ENCODE data around the gene AFAP1. TPM values are rescaled to one million over a fixed set of nuclear protein-coding genes. Genes with fewer than 3 reads are reported as not detected.

AFAP1 gene
- total RNA-seq, 1 experiment from 2014 or later, result 22.5 TPM

GRCh38 chr4:7831330-7831729, 108.3 kb downstream of the AFAP1 start:
- no TSS peak for BruUV-seq (replicated peaks)
- TF ChIP-seq CTCF (IDR thresholded peaks at IDR 0.05; ENCODE audit: unreplicated experiment), result no peak
- intact Hi-C loops (cut with micrococcal nuclease), result no loop called here
- H3K4me3 Mint-ChIP-seq (ENCODE audit: unreplicated experiment), result no peak overlapping the region
- no peak for DNase-seq (ENCODE audit: unreplicated experiment)
- peaks cover 41% of the 10 kb centered on the region for H3K36me3 Mint-ChIP-seq (ENCODE audit: insufficient read depth, unreplicated experiment)
- POLR2A ChIA-PET, result interaction anchor here (1.0 to 1.9 kb wide), 2 partner anchors 10 to 147 kb away, joined by 4 to 5 read pairs; no protein-coding TSS in a partner anchor
- no peaks in the 10 kb centered on the region for H3K27me3 Mint-ChIP-seq (ENCODE audit: insufficient read depth, unreplicated experiment)
- CTCF ChIA-PET, result interaction anchor here (1.2 to 1.5 kb wide), 2 partner anchors 8 to 11 kb away, joined by 3 read pairs; no protein-coding TSS in a partner anchor
- no peaks in the 10 kb centered on the region for H3K9me3 Mint-ChIP-seq (ENCODE audit: unreplicated experiment)
- H3K4me1 Mint-ChIP-seq (ENCODE audit: insufficient read depth, unreplicated experiment), result peaks cover 19% of the 10 kb centered on the region
- no peak overlapping the region for H3K27ac Mint-ChIP-seq (ENCODE audit: low read depth, unreplicated experiment)

- peaks cover 19% of the 10 kb centered on the region for H3K4me1 Mint-ChIP-seq (ENCODE audit: insufficient read depth, unreplicated experiment)
- ChIA-PET CTCF (no interaction called here), POLR2A (interaction anchor here (1.9 kb wide), 1 partner anchor 11 kb away, joined by 4 read pairs; no protein-coding TSS in a partner anchor)
- no peaks in the 10 kb centered on the region for H3K9me3 Mint-ChIP-seq (ENCODE audit: unreplicated experiment)
- intact Hi-C loops (cut with micrococcal nuclease), result no loop called here
- H3K4me3 Mint-ChIP-seq (ENCODE audit: unreplicated experiment), result no peak overlapping the region
- no peak for TF ChIP-seq CTCF (IDR thresholded peaks at IDR 0.05; ENCODE audit: unreplicated experiment)
- peaks cover 35% of the 10 kb centered on the region for H3K36me3 Mint-ChIP-seq (ENCODE audit: insufficient read depth, unreplicated experiment)
- no peak for DNase-seq (ENCODE audit: unreplicated experiment)
- H3K27me3 Mint-ChIP-seq (ENCODE audit: insufficient read depth, unreplicated experiment), result no peaks in the 10 kb centered on the region
- BruUV-seq (replicated peaks), result no TSS peak
- no peak overlapping the region for H3K27ac Mint-ChIP-seq (ENCODE audit: low read depth, unreplicated experiment)
These were observed 108.9 kb downstream of the AFAP1 start for GRCh38 chr4:7830747-7831146.

GRCh38 chr4:7829652-7830580, 109.7 kb downstream of the AFAP1 start:
- ChIA-PET POLR2A (interaction anchor here (1.9 kb wide), 1 partner anchor 12 kb away, joined by 4 read pairs; no protein-coding TSS in a partner anchor), CTCF (no interaction called here)
- Mint-ChIP-seq H3K4me3 (ENCODE audit: unreplicated experiment) (no peak overlapping the region), H3K27me3 (ENCODE audit: insufficient read depth, unreplicated experiment) (no peaks in the 10 kb centered on the region), H3K36me3 (ENCODE audit: insufficient read depth, unreplicated experiment) (peaks cover 34% of the 10 kb centered on the region), H3K4me1 (ENCODE audit: insufficient read depth, unreplicated experiment) (peaks cover 19% of the 10 kb centered on the region), H3K27ac (ENCODE audit: low read depth, unreplicated experiment) (peak overlapping the region; percentile 85), H3K9me3 (ENCODE audit: unreplicated experiment) (no peaks in the 10 kb centered on the region)
- no peak for DNase-seq (ENCODE audit: unreplicated experiment)
- no peak for TF ChIP-seq CTCF (IDR thresholded peaks at IDR 0.05; ENCODE audit: unreplicated experiment)
- intact Hi-C loops (cut with micrococcal nuclease), result no loop called here
- no TSS peak for BruUV-seq (replicated peaks)

- peak overlapping the region; percentile 36 for H3K4me3 Mint-ChIP-seq (ENCODE audit: unreplicated experiment)
These were observed 110.8 kb downstream of the AFAP1 start for GRCh38 chr4:7828793-7829301.

More at GRCh38 chr4:7828793-7829301, 110.8 kb downstream of the AFAP1 start:
- no peaks in the 10 kb centered on the region for H3K27me3 Mint-ChIP-seq (ENCODE audit: insufficient read depth, unreplicated experiment)
- ChIA-PET POLR2A (interaction anchor here (0.8 to 1.5 kb wide), 6 partner anchors 9 to 111 kb away, joined by 3 to 6 read pairs (median 3); partner anchors contain the start of gene AFAP1), CTCF (interaction anchor here (0.5 to 1.2 kb wide), 6 partner anchors 13 to 623 kb away, joined by 3 to 4 read pairs (median 3); no protein-coding TSS in a partner anchor)
- BruUV-seq (replicated peaks), result TSS peak; percentile 75
- H3K36me3 Mint-ChIP-seq (ENCODE audit: insufficient read depth, unreplicated experiment), result peaks cover 28% of the 10 kb centered on the region
- H3K4me1 Mint-ChIP-seq (ENCODE audit: insufficient read depth, unreplicated experiment), result peaks cover 19% of the 10 kb centered on the region
- no peaks in the 10 kb centered on the region for H3K9me3 Mint-ChIP-seq (ENCODE audit: unreplicated experiment)
- DNase-seq (ENCODE audit: unreplicated experiment), result peak; percentile 47
- peak overlapping the region; percentile 85 for H3K27ac Mint-ChIP-seq (ENCODE audit: low read depth, unreplicated experiment)
- TF ChIP-seq CTCF (IDR thresholded peaks at IDR 0.05; ENCODE audit: unreplicated experiment), result no peak
- intact Hi-C loops (cut with micrococcal nuclease), result no loop called here

Measured in MCF 10A (cell line).